HepG2 (cell line): Measurements from ENCODE around the gene TBC1D21. TPM values are rescaled to one million over a fixed set of nuclear protein-coding genes. Genes with fewer than 3 reads are reported as not detected.

Experiments
- ATAC-seq: fragments of 200-7000 bp; cut with Tn5 transposase; 3 replicates; pipeline ENCODE4 v1.9.1; 2020; ENCODE audit warnings: mild to moderate bottlenecking, moderate library complexity
- BruUV-seq: library from RNA; stranded (reverse); fragments of 400-500 nt; replicated peaks from 2 replicates; lab custom pipeline; 2021; lab: Mats Ljungman, UMichigan
- CTCF ChIA-PET: fragments of 300-600 bp; formaldehyde crosslinking; extraction: SDS; loops from one replicate; lab custom pipeline; 2021; ENCODE audit warnings: low total read pairs, inconsistent platforms, low intra/inter-chr PET ratio; lab: Yijun Ruan, JAX
- POLR2A ChIA-PET: fragments of 350-600 bp; sonication (Branson Sonifier 250); formaldehyde crosslinking; loops from one replicate; lab custom pipeline; 2020; ENCODE audit warnings: antibody characterized with exemption, inconsistent platforms; lab: Yijun Ruan, JAX
- DNase-seq: peaks from one replicate; pipeline ENCODE4 v3.0.0-alpha.2; 2015; ENCODE audit warnings: low spot score
- FAIRE-seq: peaks from 3 replicates; lab custom pipeline; 2011; peaks lifted over from hg19 to GRCh38; lab: Jason Lieb, UNC
- H2AFZ ChIP-seq: one replicate; pipeline ENCODE4 v1.6.1; 2011; ENCODE audit warnings: low read length, inconsistent platforms
- H3K27ac ChIP-seq: fragments of 300-600 bp; 3 replicates; pipeline ENCODE4 v1.8.0; 2011; ENCODE audit warnings: mixed run types, mild to moderate bottlenecking, mixed read lengths, low read length, inconsistent platforms; ENCODE audit not compliant: insufficient read depth; ENCODE audit errors: extremely low read length
- H3K27me3 ChIP-seq, 2 experiments: fragments of 200-600 bp in 1 of 2; 2 replicates in 1 of 2; 3 replicates in 1 of 2; pipeline versions ENCODE4 v1.6.0 to v1.8.0; 2011; ENCODE audit warnings: low read length in 2 of 2, mild to moderate bottlenecking in 2 of 2, moderate library complexity in 2 of 2, inconsistent platforms in 1 of 2; ENCODE audit not compliant: insufficient read depth in 2 of 2, control insufficient read depth in 1 of 2
- H3K36me3 ChIP-seq, 2 experiments: fragments of 200-600 bp in 1 of 2; replicated peaks in 1 of 2; 2 replicates in 1 of 2; 3 replicates in 1 of 2; pipeline versions ENCODE4 v1.5.1 to v1.8.0; 2011; ENCODE audit warnings: low read length in 2 of 2, inconsistent platforms in 1 of 2; ENCODE audit not compliant: insufficient read depth in 2 of 2, control insufficient read depth in 1 of 2
- H3K4me1 ChIP-seq: 2 replicates; pipeline ENCODE4 v1.5.1; 2012; ENCODE audit warnings: low read length, inconsistent platforms; ENCODE audit not compliant: insufficient read depth
- H3K4me2 ChIP-seq: 2 replicates; pipeline ENCODE4 v1.6.0; 2011; ENCODE audit warnings: low read depth, low read length, inconsistent platforms
- H3K4me3 ChIP-seq, 3 experiments: fragments of 200-600 bp in 1 of 3; sonication (generic), shearing (Covaris generic) in 1 of 3; replicated peaks in 1 of 3; 2 replicates each; pipeline ENCODE4 v1.5.1; 2011 to 2016; ENCODE audit warnings: low read length in 3 of 3, inconsistent platforms in 2 of 3, low read depth in 2 of 3, mild to moderate bottlenecking in 2 of 3, control low read depth in 1 of 3, mixed read lengths in 1 of 3; ENCODE audit not compliant: insufficient read depth in 1 of 3
- H3K79me2 ChIP-seq: one replicate; pipeline ENCODE4 v1.6.1; 2011; ENCODE audit warnings: low read length, inconsistent platforms; ENCODE audit not compliant: insufficient read depth
- H3K9ac ChIP-seq: 2 replicates; pipeline ENCODE4 v1.6.0; 2011; ENCODE audit warnings: mild to moderate bottlenecking, low read depth, low read length, inconsistent platforms; ENCODE audit not compliant: insufficient read depth
- H3K9me3 ChIP-seq: 2 replicates; pipeline ENCODE4 v1.5.1; 2012; ENCODE audit warnings: mild to moderate bottlenecking, low read length
- H4K20me1 ChIP-seq: 2 replicates; pipeline ENCODE4 v1.6.0; 2011; ENCODE audit warnings: inconsistent platforms, mild to moderate bottlenecking, low read length, moderate library complexity; ENCODE audit not compliant: insufficient read depth
- ELF3 ChIP-seq: IDR thresholded peaks from 2 replicates; pipeline ENCODE4 v1.6.1; 2016; ENCODE audit warnings: missing genetic modification reagents, missing compliant biosample characterization
- FOXM1 ChIP-seq: sonication (generic); formaldehyde crosslinking; IDR thresholded peaks from 2 replicates; pipeline ENCODE4 v1.5.0; 2020; ENCODE audit warnings: missing genetic modification reagents
- JUN ChIP-seq: sonication (generic); formaldehyde crosslinking; IDR thresholded peaks from 2 replicates; pipeline ENCODE4 v1.4.0; 2020; ENCODE audit warnings: mild to moderate bottlenecking, missing genetic modification reagents
- NKX3-1 ChIP-seq: sonication (generic); formaldehyde crosslinking; IDR thresholded peaks from 2 replicates; pipeline ENCODE4 v1.5.0; 2020; ENCODE audit warnings: missing genetic modification reagents
- PHF8 ChIP-seq: sonication (generic); formaldehyde crosslinking; IDR thresholded peaks from 2 replicates; pipeline ENCODE4 v1.5.0; 2020; ENCODE audit warnings: missing genetic modification reagents
- POLR2AphosphoS2 ChIP-seq: IDR thresholded peaks from 2 replicates; pipeline ENCODE4 v1.6.1; 2011; ENCODE audit warnings: low read depth, low read length, improper control_type of control experiment
- SOX5 ChIP-seq: IDR thresholded peaks from 2 replicates; pipeline ENCODE4 v1.6.1; 2016; ENCODE audit warnings: borderline replicate concordance
- SRSF9 ChIP-seq: fragments of 200-400 bp; formaldehyde crosslinking; IDR thresholded peaks from 2 replicates; pipeline ENCODE4 v1.6.1; 2018; ENCODE audit warnings: borderline replicate concordance, mild to moderate bottlenecking, low read depth, low read length; ENCODE audit not compliant: insufficient read depth, poor library complexity, severe bottlenecking
- STAG1 ChIP-seq: sonication (generic); formaldehyde crosslinking; IDR thresholded peaks from 2 replicates; pipeline ENCODE4 v1.4.0; 2020; ENCODE audit warnings: missing genetic modification reagents
- SUZ12 ChIP-seq: fragments of 150-350 bp; IDR thresholded peaks from 2 replicates; pipeline ENCODE4 v1.6.1; 2014; ENCODE audit warnings: low read depth, low read length
- TSC22D2 ChIP-seq: sonication (generic); formaldehyde crosslinking; IDR thresholded peaks from 2 replicates; pipeline ENCODE4 v1.5.1; 2020; ENCODE audit warnings: missing genetic modification reagents, mild to moderate bottlenecking, borderline replicate concordance
- ZFP37 ChIP-seq: sonication (generic); formaldehyde crosslinking; IDR thresholded peaks from 2 replicates; pipeline ENCODE4 v1.4.0; 2020; ENCODE audit warnings: missing genetic modification reagents, borderline replicate concordance
- ZMYM3 ChIP-seq: sonication (generic); formaldehyde crosslinking; IDR thresholded peaks from 2 replicates; pipeline ENCODE4 v1.5.1; 2020; ENCODE audit warnings: mild to moderate bottlenecking, missing genetic modification reagents
- ZMYM4 ChIP-seq: sonication (generic); formaldehyde crosslinking; IDR thresholded peaks from 2 replicates; pipeline ENCODE4 v1.8.1; 2023; ENCODE audit warnings: mild to moderate bottlenecking, missing genetic modification reagents
- ZNF18 ChIP-seq: sonication (generic); formaldehyde crosslinking; IDR thresholded peaks from 2 replicates; pipeline ENCODE4 v1.8.0; 2022; ENCODE audit warnings: mild to moderate bottlenecking, missing genetic modification reagents; ENCODE audit not compliant: insufficient replicate concordance
- ZNF574 ChIP-seq: sonication (generic); formaldehyde crosslinking; IDR thresholded peaks from 2 replicates; pipeline ENCODE4 v1.4.0; 2020; ENCODE audit warnings: missing genetic modification reagents
- ZNF746 ChIP-seq: sonication (generic); formaldehyde crosslinking; IDR thresholded peaks from 2 replicates; pipeline ENCODE4 v1.8.0; 2022; ENCODE audit warnings: mild to moderate bottlenecking, missing genetic modification reagents
- WGBS: methylation state at CpG from one replicate; pipeline ENCODE4 v1.1.6; 2017; ENCODE audit warnings: low lambda C conversion rate; 5-methylcytosine and 5-hydroxymethylcytosine counted together
- in situ Hi-C: cut with HindIII; loops from 2 replicates; pipeline ENCODE4 v1.10.0; 2017; ENCODE audit warnings: low pct_unique_long_range_greater_than_20kb; ENCODE audit not compliant: extremely low pct_ligation_motif_present
- intact Hi-C: fragments of 100-400 bp; cut with micrococcal nuclease; formaldehyde crosslinking; loops from one replicate; pipeline ENCODE4 v1.10.0; 2022; ENCODE audit not compliant: unreplicated experiment
- polyA plus RNA-seq, 8 experiments: library from polyadenylated mRNA; depleted of rRNA in 3 of 8; stranded (reverse) in 7 of 8; unstranded in 1 of 8; fragments of >200 nt; fragmentation: Illumina TruSeq in 4 of 8; extraction: Trizol in 4 of 8; gene quantifications; 2 replicates each; pipeline versions ENCODE4 v1.2.1 to v1.2.3, GENCODE V29; 2011 to 2016; ENCODE audit warnings: low read depth in 4 of 8, missing spikeins in 1 of 8, mixed read lengths in 1 of 8; ENCODE audit not compliant: insufficient read depth in 1 of 8
- total RNA-seq, 5 experiments: library from RNA; depleted of rRNA; stranded (reverse); fragments of >200 nt; fragmentation: Illumina TruSeq; extraction: Trizol; gene quantifications; 2 replicates each; pipeline ENCODE4 v1.2.3, GENCODE V29; 2016; ENCODE audit warnings: low read depth in 1 of 5
- TF ChIP-seq, protein P1 (sequence below): sonication (generic); formaldehyde crosslinking; IDR thresholded peaks from 2 replicates; pipeline ENCODE4 v1.5.0; 2020; ENCODE audit warnings: missing genetic modification reagents
- TF ChIP-seq, protein P2 (sequence below): sonication (generic); formaldehyde crosslinking; IDR thresholded peaks from 2 replicates; pipeline ENCODE4 v1.4.0; 2020; ENCODE audit warnings: mild to moderate bottlenecking, missing genetic modification reagents

The TBC1D21 gene
- total and polyA plus RNA-seq, 2 of the 13 experiments (the other 11 are each of a cell fraction or from before 2014, with no cell fraction given) = not detected

GRCh38 chr15:73889762-73890124, 16.4 kb downstream of the TBC1D21 start:
- no peaks in the 10 kb centered on the region for H4K20me1 ChIP-seq
- CTCF ChIA-PET = no interaction called here
- BruUV-seq = no TSS peak
- POLR2A ChIA-PET = no interaction called here
- no peaks in the 10 kb centered on the region for H3K79me2 ChIP-seq
- no peak overlapping the region for H3K4me2 ChIP-seq
- in situ Hi-C loops = no loop called here
- H3K27me3 ChIP-seq = peaks cover 0 to 1% of the 10 kb centered on the region in 2 experiments; a peak in 1 of 5 replicates
- H3K9me3 ChIP-seq = no peaks in the 10 kb centered on the region
- H3K9ac ChIP-seq = no peak overlapping the region
- no peak overlapping the region for H3K27ac ChIP-seq
- ATAC-seq (no peak), DNase-seq (no peak), FAIRE-seq (no peak)
- intact Hi-C loops = no loop called here
- no peaks in the 10 kb centered on the region for H3K4me1 ChIP-seq
- H2AFZ ChIP-seq = no peak overlapping the region
- WGBS = 0% methylated on average over 1 of the region's 1 CpG
- H3K4me3 ChIP-seq = no peak overlapping the region
- no peaks in the 10 kb centered on the region for H3K36me3 ChIP-seq
- TF ChIP-seq JUN (CRISPR knock-in tag) (no peak), ZFP37 (no peak), STAG1 (CRISPR knock-in tag) (no peak), SOX5 (CRISPR knock-in tag) (no peak), TSC22D2 (CRISPR knock-in tag) (no peak), ELF3 (CRISPR knock-in tag) (no peak), ZNF574 (CRISPR knock-in tag) (no peak), POLR2AphosphoS2 (no peak), SUZ12 (no peak), SRSF9 (no peak), FOXM1 (no peak), ZMYM3 (CRISPR knock-in tag) (no peak), NKX3-1 (CRISPR knock-in tag) (no peak), PHF8 (CRISPR knock-in tag) (no peak), ZMYM4 (CRISPR knock-in tag) (no peak), ZNF18 (no peak), ZNF746 (no peak)
- TF ChIP-seq, protein P1, sequence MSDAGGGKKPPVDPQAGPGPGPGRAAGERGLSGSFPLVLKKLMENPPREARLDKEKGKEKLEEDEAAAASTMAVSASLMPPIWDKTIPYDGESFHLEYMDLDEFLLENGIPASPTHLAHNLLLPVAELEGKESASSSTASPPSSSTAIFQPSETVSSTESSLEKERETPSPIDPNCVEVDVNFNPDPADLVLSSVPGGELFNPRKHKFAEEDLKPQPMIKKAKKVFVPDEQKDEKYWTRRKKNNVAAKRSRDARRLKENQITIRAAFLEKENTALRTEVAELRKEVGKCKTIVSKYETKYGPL (CRISPR knock-in tag) = no peak
- TF ChIP-seq, protein P2, sequence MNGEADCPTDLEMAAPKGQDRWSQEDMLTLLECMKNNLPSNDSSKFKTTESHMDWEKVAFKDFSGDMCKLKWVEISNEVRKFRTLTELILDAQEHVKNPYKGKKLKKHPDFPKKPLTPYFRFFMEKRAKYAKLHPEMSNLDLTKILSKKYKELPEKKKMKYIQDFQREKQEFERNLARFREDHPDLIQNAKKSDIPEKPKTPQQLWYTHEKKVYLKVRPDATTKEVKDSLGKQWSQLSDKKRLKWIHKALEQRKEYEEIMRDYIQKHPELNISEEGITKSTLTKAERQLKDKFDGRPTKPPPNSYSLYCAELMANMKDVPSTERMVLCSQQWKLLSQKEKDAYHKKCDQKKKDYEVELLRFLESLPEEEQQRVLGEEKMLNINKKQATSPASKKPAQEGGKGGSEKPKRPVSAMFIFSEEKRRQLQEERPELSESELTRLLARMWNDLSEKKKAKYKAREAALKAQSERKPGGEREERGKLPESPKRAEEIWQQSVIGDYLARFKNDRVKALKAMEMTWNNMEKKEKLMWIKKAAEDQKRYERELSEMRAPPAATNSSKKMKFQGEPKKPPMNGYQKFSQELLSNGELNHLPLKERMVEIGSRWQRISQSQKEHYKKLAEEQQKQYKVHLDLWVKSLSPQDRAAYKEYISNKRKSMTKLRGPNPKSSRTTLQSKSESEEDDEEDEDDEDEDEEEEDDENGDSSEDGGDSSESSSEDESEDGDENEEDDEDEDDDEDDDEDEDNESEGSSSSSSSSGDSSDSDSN (CRISPR knock-in tag) = no peak
